Stimulated activated CD4-positive, alpha-beta T cell treated with anti-CD3 and anti-CD28 coated beads, Interleukin-2, amount 100 ng/mL, for 48 hours (primary cell): ENCODE measurements around the gene STAU1.
"Not testable (repeated sequence)": the region's sequence is repeated elsewhere in the genome, so short reads cannot be mapped to it uniquely, and the experiment has no call there.

ENCODE experiments used
- DNase-seq, 2 donors: peaks; one replicate each; pipeline ENCODE4 v3.0.0-alpha.2; 2020

Gene STAU1

GRCh38 chr20:49199729-49200293 is 11.7 kb upstream of the STAU1 start:
- no peak for DNase-seq

GRCh38 chr20:49192944-49193518 is 4.9 kb upstream of the STAU1 start:
- not testable (repeated sequence) for DNase-seq

- DNase-seq: peak in 1 of 2 donors; percentile 23
These were observed 744 bp downstream of the STAU1 start for GRCh38 chr20:49187330-49187850.

- DNase-seq: peak; percentile 50 to 52
These were observed 1.4 kb downstream of the STAU1 start for GRCh38 chr20:49186535-49187329.

GRCh38 chr20:49185071-49185761 is 2.9 kb downstream of the STAU1 start:
- no peak for DNase-seq

GRCh38 chr20:49184691-49185070 is 3.5 kb downstream of the STAU1 start:
- no peak for DNase-seq

GRCh38 chr20:49184084-49184501 is 4.0 kb downstream of the STAU1 start:
- DNase-seq: not testable (repeated sequence)

- DNase-seq: no peak
These were observed 4.7 kb downstream of the STAU1 start for GRCh38 chr20:49183444-49183843.

- no peak for DNase-seq
These were observed 6.8 kb downstream of the STAU1 start for GRCh38 chr20:49181265-49181877.

GRCh38 chr20:49179368-49180277 is 8.5 kb downstream of the STAU1 start:
- no peak for DNase-seq

GRCh38 chr20:49174183-49174582 is 14.0 kb downstream of the STAU1 start:
- no peak for DNase-seq

GRCh38 chr20:49172413-49172812 is 15.7 kb downstream of the STAU1 start:
- no peak for DNase-seq

- DNase-seq: no peak
These were observed 16.2 kb downstream of the STAU1 start for GRCh38 chr20:49171909-49172308.

- no peak for DNase-seq
These were observed 17.4 kb downstream of the STAU1 start for GRCh38 chr20:49170714-49171113.

GRCh38 chr20:49169547-49169946 is 18.6 kb downstream of the STAU1 start:
- DNase-seq: no peak

GRCh38 chr20:49168864-49169263 is 19.3 kb downstream of the STAU1 start:
- not testable (repeated sequence) for DNase-seq

GRCh38 chr20:49167811-49168507 is 20.2 kb downstream of the STAU1 start:
- no peak for DNase-seq

GRCh38 chr20:49166534-49167449 is 21.3 kb downstream of the STAU1 start:
- DNase-seq: no peak

GRCh38 chr20:49165611-49166010 is 22.5 kb downstream of the STAU1 start:
- DNase-seq: no peak

GRCh38 chr20:49163696-49164095 is 24.4 kb downstream of the STAU1 start:
- DNase-seq: no peak
